COLO829 (cell line): ENCODE results near the gene TAF12.
A peak's percentile ranks its signal among the peaks of the same experiment; 100 is the strongest.
"Not testable (repeated sequence)": the region's sequence is repeated elsewhere in the genome, so short reads cannot be mapped to it uniquely, and the experiment has no call there.

ENCODE experiments used
- DNase-seq: peaks from one replicate; pipeline ENCODE4 v3.0.0; 2012; ENCODE audit warnings: low spot score

TAF12 gene

DNA sequence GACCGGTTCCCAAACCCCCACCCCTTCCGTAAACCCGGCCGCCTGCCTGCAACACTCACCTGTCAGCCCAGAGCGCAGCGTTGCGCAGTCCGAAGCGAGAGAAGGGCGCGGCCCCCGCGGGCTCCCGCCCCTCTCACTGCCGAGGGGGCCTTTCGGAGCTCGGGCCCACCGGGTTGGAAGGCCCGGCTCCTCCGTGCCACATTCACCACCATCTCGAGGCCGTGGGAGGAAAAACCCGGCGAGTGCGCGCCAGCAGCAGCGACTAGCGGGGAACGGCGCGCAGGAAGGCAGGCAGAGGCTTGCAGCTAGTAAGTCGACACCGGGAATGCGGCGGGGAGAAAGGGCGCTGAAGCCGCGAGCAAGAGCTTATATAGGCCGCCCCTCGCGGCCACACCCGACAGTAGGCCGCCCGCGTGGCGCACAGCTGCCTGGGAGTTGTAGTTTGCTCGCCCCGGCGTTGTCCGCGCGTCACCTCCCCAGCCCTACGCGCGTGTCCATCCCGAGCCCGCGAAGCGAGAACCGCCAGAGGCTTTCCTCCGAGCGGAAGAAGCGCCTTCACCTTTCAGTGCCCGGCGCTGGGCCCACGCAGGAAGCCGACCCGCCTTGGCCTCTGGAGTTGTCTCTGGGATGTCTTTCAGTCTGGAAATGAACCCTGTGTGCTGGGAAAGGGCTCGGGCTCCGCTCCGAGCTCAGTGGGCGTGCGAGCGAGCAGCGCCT, 61.2 kb downstream of the TAF12 start:
- DNase-seq = peak; percentile 92

- DNase-seq = no peak
Measured at GRCh38 chr1:28580722-28581530, 61.9 kb downstream of the TAF12 start.

- no peak for DNase-seq
Measured at GRCh38 chr1:28579401-28579800, 63.5 kb downstream of the TAF12 start.

DNA sequence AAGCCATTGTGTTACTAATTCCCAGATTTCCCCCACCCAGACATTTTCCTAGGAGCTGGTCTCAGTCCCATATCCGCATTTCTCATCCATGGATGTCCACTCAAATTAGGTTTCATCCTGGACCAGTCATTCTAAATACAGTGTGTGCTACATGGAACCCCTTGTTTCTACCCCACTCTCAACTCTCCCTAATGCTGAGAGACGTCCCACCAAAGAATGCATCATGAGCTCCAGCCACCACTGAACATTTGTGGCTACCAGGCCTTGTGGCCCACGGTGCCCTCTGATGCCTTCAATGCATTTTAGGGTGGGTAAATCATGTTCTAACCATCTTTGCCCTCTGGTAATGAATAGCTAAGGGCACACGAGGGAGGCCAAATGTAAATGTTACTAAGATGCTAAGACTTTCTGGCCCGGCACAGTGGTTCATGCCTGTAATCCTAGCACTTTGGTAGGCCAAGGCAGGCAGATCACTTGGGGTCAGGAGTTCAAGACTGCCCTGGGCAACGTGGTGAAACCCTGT, 64.1 kb downstream of the TAF12 start:
- DNase-seq = no peak

- no peak for DNase-seq
Measured at GRCh38 chr1:28577738-28578536, 64.9 kb downstream of the TAF12 start.

DNA sequence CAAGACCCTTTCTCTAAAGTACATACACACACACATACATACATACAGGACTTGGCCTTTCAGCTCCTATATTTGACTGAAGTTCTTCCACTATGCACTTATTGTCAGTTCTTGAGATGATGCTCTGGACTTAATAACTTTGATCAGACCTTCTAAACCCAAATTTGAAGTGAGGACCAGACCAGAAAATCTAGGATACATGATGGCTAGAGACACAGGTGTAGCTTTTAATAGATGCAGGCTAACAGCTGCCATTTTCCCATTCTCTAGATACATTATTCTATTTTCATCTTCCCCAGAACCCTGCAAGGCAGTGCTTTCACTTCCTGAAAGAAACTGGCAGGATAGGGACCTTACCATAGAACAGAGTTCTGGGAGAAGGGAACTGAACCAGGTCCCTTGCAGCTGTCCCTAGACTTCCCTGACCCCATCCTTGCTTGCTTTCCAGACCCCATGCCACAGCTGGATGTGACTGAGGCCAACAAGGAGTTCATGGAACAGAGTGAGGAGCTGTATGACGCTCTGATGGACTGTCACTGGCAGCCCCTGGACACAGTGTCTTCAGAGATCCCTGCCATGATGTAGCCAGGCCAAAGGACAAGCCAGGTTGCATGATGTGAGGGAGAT, 65.7 kb downstream of the TAF12 start:
- DNase-seq = no peak

DNA sequence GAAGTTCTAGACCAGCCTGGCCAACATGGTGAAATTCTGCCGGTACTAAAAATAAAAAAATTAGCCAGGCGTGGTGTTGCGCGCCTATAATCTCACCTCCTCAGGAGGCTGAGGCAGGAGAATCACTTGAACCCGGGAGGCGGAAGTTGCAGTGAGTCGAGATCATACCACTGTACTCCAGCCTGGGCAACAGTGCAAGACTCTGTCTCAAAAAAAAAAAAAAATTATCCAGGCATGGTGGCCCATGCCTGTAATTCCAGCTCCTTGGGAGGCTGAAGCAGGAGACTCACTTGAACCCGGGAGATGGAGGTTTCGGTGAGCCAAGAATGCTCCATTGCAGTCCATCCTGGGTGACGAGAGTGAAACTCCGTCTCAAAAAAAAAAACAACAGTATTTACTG, 69.3 kb downstream of the TAF12 start:
- DNase-seq = no peak

- not testable (repeated sequence) for DNase-seq
Measured at GRCh38 chr1:28572891-28573290, 70.0 kb downstream of the TAF12 start.

- DNase-seq = no peak
Measured at GRCh38 chr1:28571911-28572310, 71.0 kb downstream of the TAF12 start.

GRCh38 chr1:28566931-28567330, 75.9 kb downstream of the TAF12 start:
- no peak for DNase-seq

DNA sequence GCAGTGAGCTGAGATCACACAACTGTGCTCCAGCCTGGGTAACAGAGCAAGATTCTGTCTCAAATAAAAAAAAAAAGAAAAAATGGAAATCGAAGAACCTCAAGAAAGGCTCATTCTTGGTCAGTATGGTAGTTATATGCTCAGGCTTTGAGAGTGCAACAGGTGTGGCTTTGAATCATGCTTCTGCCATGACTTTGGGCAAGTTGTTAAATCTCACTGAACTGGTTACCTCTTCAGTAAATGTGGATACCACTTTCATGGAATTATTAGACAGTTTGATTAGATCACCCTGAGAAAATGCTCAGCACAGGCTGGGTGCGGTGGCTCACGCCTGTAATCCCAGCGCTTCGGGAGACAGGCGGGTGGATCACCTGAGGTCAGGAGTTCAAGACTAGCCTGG, 77.1 kb downstream of the TAF12 start:
- no peak for DNase-seq

DNA sequence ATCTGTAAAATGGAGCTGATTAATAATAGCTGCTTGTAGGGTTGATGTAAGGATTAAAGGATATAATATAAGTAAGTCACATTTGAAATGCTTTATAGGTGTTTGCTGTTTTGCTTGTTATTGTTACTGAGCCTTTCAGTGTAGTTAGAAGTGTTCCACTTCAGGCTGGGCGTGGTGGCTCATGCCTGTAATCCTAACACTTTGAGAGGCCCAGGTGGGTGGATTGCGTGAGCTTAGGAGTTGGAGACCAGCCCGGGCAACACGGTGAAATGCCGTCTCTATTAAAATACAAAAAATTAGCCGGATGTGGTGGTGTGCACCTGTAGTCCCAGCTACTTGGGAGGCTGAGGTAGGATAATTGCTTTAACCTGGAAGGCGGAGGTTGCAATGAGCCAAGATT, 77.8 kb downstream of the TAF12 start:
- no peak for DNase-seq

- DNase-seq = no peak
Measured at GRCh38 chr1:28564310-28564709, 78.6 kb downstream of the TAF12 start.

GRCh38 chr1:28560886-28561285, 82.0 kb downstream of the TAF12 start:
- DNase-seq = no peak
